Uterus (tissue), 4 donors: ENCODE measurements around the gene MYBPC1. TPM values are rescaled to one million over a fixed set of nuclear protein-coding genes. Genes with fewer than 3 reads are reported as not detected.
A peak's percentile ranks its signal among the peaks of the same experiment; 100 is the strongest.

Experiments used
- DNase-seq, 2 donors: peaks; one replicate each; pipeline ENCODE4 v3.0.0-alpha.2; 2019 to 2020
- H3K27ac ChIP-seq, 2 donors: fragments of 200-600 bp; sonication (generic); 1 replicate in 1 of 2; 2 replicates in 1 of 2; pipeline ENCODE4 v1.5.1; 2016 to 2018
- H3K27me3 ChIP-seq, 2 donors: fragments of 200-600 bp; sonication (generic); one replicate each; pipeline ENCODE4 v1.5.1; 2018 to 2019; ENCODE audit warnings: control low read depth in 1 of 2
- H3K36me3 ChIP-seq, 2 donors: fragments of 200-600 bp; sonication (generic); one replicate each; pipeline ENCODE4 v1.5.1; 2019; ENCODE audit warnings: control low read depth in 1 of 2
- H3K4me1 ChIP-seq, 2 donors: fragments of 200-600 bp; sonication (generic); one replicate each; pipeline ENCODE4 v1.5.1; 2018 to 2019; ENCODE audit warnings: control low read depth in 1 of 2
- H3K4me3 ChIP-seq, 2 donors: fragments of 200-600 bp; sonication (generic); 1 replicate in 1 of 2; 2 replicates in 1 of 2; pipeline ENCODE4 v1.5.1; 2018 to 2019; ENCODE audit warnings: mild to moderate bottlenecking in 1 of 2
- H3K9me3 ChIP-seq, 2 donors: fragments of 200-600 bp; sonication (generic); one replicate each; pipeline ENCODE4 v1.5.1; 2019; ENCODE audit warnings: control low read depth in 1 of 2
- POLR2A ChIP-seq, 2 donors: fragments of 450-650 bp; IDR thresholded peaks; one replicate each; pipeline ENCODE4 v1.6.1; 2016; ENCODE audit warnings: antibody characterized with exemption in 2 of 2, mild to moderate bottlenecking in 1 of 2, moderate library complexity in 1 of 2
- intact Hi-C: fragments of 100-400 bp; cut with DNase I; formaldehyde crosslinking; loops from one replicate; pipeline ENCODE4 v1.15.1; 2023; ENCODE audit warnings: low total_unique reads
- total RNA-seq, 4 donors: library from RNA; depleted of rRNA in 3 of 4; stranded (reverse); fragments of >200 nt in 3 of 4; gene quantifications; one replicate each; pipeline versions ENCODE4 v1.1.0 to v1.2.4, GENCODE V29; 2014 to 2023
- TF ChIP-seq, protein P1 (sequence below), 4 experiments: fragments of 200-600 bp in 2 of 4; fragments of 450-650 bp in 2 of 4; sonication (generic) in 2 of 4; IDR thresholded peaks; one replicate each; pipeline ENCODE4 v1.5.1; 2016 to 2019; ENCODE audit warnings: antibody characterized with exemption in 4 of 4, mild to moderate bottlenecking in 2 of 4, moderate library complexity in 1 of 4
- donor health status: DM: yes; HTN: yes; CAD: no.

The MYBPC1 gene
- total RNA-seq, 4 donors from 2014 or later: 0.14 to 0.73 TPM; not detected in 2

- H3K27ac ChIP-seq: no peak overlapping the region
Measured at GRCh38 chr12:101607894-101608293, 13.1 kb downstream of the MYBPC1 start.

DNA sequence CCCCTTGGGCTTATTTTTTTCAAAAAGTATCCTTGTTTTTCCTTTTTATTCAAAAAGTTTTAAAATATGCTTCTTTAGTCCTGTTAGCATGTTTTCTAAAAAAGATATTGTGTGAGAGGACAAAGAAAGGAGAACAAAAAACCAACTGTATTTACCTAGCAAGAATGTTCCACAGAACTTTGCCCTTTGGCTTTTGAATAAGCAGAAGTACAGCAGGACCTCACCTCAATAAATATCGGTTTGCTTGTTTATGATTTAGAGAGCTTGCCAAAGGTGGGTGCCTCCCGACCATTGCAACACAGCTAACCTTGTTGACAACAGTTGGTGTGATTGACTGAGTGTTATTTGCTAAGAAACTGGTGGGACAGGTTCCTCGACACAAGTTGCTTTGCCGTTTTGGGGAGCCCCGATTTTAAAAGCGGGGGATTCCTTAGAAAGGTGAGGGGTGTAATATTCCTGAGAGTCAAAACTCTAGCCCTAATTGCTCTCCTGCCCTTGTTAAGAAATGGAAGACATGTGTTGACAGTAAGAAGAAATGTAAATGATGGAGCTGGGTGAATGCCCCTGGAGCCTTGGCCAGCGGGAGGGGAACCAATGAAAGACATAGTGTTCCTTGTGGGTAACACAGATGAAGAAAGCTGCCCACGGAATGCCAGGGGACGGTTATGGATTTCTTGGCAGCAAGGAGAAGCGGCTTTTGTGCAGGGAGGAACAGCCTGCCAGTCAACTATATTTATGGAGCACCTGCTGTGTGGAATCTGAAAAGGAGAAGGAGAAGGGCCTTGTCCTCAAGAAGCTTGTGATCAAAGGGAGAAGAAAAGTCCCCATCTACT, 13.7 kb downstream of the MYBPC1 start:
- TF ChIP-seq POLR2A (IDR thresholded peaks at IDR 0.05): no peak
- TF ChIP-seq, protein P1, sequence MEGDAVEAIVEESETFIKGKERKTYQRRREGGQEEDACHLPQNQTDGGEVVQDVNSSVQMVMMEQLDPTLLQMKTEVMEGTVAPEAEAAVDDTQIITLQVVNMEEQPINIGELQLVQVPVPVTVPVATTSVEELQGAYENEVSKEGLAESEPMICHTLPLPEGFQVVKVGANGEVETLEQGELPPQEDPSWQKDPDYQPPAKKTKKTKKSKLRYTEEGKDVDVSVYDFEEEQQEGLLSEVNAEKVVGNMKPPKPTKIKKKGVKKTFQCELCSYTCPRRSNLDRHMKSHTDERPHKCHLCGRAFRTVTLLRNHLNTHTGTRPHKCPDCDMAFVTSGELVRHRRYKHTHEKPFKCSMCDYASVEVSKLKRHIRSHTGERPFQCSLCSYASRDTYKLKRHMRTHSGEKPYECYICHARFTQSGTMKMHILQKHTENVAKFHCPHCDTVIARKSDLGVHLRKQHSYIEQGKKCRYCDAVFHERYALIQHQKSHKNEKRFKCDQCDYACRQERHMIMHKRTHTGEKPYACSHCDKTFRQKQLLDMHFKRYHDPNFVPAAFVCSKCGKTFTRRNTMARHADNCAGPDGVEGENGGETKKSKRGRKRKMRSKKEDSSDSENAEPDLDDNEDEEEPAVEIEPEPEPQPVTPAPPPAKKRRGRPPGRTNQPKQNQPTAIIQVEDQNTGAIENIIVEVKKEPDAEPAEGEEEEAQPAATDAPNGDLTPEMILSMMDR (IDR thresholded peaks at IDR 0.05): no peak
- Histone ChIP-seq H3K9me3 (no peaks in the 10 kb centered on the region), H3K4me1 (no peaks in the 10 kb centered on the region), H3K4me3 (no peak overlapping the region), H3K27ac (no peak overlapping the region), H3K36me3 (no peaks in the 10 kb centered on the region), H3K27me3 (no peaks in the 10 kb centered on the region)
- DNase-seq: no peak
- intact Hi-C loops: no loop called here

More at GRCh38 chr12:101607894-101608293, 13.1 kb downstream of the MYBPC1 start:
- Histone ChIP-seq H3K27me3 (no peaks in the 10 kb centered on the region), H3K36me3 (no peaks in the 10 kb centered on the region), H3K9me3 (no peaks in the 10 kb centered on the region), H3K4me1 (no peaks in the 10 kb centered on the region), H3K4me3 (no peak overlapping the region)
- no peak for DNase-seq
- intact Hi-C loops: no loop called here
- TF ChIP-seq, protein P1 (IDR thresholded peaks at IDR 0.05): no peak
- TF ChIP-seq POLR2A (IDR thresholded peaks at IDR 0.05): no peak

DNA sequence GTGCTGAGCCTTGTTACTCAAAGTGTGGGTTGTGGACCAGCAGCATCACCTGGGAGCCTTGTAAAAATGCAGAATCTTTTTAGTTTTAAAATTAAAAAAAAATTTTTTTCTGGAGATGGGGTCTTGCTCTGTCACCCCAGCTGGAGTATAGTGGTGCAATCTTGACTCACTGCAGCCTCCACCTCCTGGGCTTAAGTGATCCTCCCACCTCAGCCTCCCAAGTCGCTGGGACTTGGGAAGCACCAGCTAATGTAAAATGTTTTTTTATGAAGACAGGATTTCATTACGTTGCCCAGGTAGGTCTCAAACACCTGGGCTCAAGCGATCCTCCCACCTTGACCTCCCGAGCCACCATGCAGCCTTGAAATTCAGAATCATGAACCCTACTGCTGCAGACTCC, 14.4 kb downstream of the MYBPC1 start:
- Histone ChIP-seq H3K27ac (no peak overlapping the region), H3K4me1 (no peaks in the 10 kb centered on the region), H3K4me3 (no peak overlapping the region), H3K27me3 (no peaks in the 10 kb centered on the region), H3K9me3 (no peaks in the 10 kb centered on the region), H3K36me3 (no peaks in the 10 kb centered on the region)
- DNase-seq: no peak
- TF ChIP-seq, protein P1 (IDR thresholded peaks at IDR 0.05): no peak
- TF ChIP-seq POLR2A (IDR thresholded peaks at IDR 0.05): no peak
- intact Hi-C loops: no loop called here

DNA sequence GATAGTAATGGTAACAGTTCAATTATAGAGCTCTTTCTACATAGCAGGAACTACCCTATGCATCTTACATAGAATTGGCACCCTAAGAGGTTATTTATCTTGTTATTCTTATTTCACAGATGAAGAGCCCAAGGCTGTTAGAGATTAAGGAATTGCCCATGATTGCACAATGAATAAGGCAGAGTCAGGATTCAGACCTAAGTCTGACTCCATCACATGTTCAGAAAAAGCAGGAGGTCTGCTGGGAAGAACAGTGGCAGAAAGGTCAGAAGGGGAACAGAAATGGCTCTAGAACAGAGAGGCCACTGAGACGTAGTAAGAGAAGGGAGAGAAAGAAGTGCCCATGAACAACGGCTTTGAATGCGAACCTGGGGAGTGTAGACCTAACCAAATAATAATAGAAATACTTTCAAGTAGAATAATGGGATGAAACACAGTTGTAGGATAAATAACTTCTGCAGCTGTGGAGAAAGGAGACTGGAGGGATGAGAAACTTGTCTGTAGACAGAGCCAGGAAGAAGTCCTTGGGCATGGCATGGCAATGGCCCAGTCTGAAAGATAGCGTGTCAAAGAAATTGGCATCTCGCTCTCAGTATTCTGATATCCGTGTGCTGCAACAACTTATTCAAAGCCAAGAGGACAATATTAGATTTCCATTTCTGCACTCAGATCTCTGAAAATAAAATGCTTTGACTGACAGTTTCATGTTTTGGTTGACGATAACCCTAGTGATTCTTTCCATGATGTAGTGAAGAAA, 17.6 kb downstream of the MYBPC1 start:
- Histone ChIP-seq H3K27ac (no peak overlapping the region), H3K36me3 (no peaks in the 10 kb centered on the region), H3K9me3 (no peaks in the 10 kb centered on the region), H3K4me1 (no peaks in the 10 kb centered on the region), H3K4me3 (no peak overlapping the region), H3K27me3 (no peaks in the 10 kb centered on the region)
- TF ChIP-seq POLR2A (IDR thresholded peaks at IDR 0.05): no peak
- TF ChIP-seq, protein P1 (IDR thresholded peaks at IDR 0.05): no peak
- DNase-seq: no peak
- intact Hi-C loops: no loop called here

DNA sequence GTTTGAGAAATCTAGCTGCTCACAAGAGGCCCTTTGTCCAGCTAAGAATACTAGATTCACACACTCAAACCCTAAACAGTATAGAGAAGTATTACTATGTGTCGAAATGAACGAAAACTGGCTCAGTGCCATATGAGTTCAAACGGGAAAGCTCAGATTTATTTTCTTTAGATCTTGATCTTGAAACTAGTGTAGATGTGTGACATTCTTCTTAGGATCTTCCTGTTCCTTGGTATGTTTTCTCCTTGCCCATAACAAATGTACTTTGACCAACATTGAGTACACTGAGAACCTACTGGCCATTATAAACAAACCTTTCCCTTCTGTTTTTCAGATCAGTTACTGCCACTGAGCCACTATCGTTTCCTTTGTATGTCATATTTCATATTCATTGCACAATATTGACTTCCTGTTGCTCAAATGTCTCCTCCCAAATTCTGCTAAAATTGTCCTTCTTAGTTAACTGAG, 21.3 kb downstream of the MYBPC1 start:
- Histone ChIP-seq H3K4me1 (no peaks in the 10 kb centered on the region), H3K4me3 (no peak overlapping the region)
- intact Hi-C loops: no loop called here

More for the DNA sequence above, 21.3 kb downstream of the MYBPC1 start:
- Histone ChIP-seq H3K27ac (peak overlapping the region in 1 of 2 donors; percentile 44), H3K27me3 (no peaks in the 10 kb centered on the region), H3K36me3 (no peaks in the 10 kb centered on the region), H3K9me3 (no peaks in the 10 kb centered on the region)
- DNase-seq: peak in 1 of 2 donors; percentile 37
- TF ChIP-seq, protein P1 (IDR thresholded peaks at IDR 0.05): no peak
- no peak for TF ChIP-seq POLR2A (IDR thresholded peaks at IDR 0.05)
